ENCODE data around the gene UNKL. TPM values are rescaled to one million over a fixed set of nuclear protein-coding genes. Genes with fewer than 3 reads are reported as not detected.

UNKL gene
- total RNA-seq (10 to 100 TPM; 63.0 to 64.8 TPM), total RNA-seq (32.5 to 42.9 reads per million in 2 donors)

GRCh38 chr16:1414532-1415260 lies at the start of gene UNKL:
UNKL (minus strand) TSS chr16:1414704; CDS start chr16:1414691, 13 bp downstream.
- H3K36me3 Mint-ChIP-seq (ENCODE audit: low read depth), result no peaks in the 10 kb centered on the region
- peaks cover 6% of the 10 kb centered on the region for H3K4me1 Mint-ChIP-seq
- peak within 1 kb of the TSS; percentile 89 for H3K4me3 Mint-ChIP-seq
- peak within 1 kb of the TSS; percentile 75 for H3K27ac Mint-ChIP-seq
- DNase-seq (peak; percentile 76 to 88 (median 81)), ATAC-seq (peak; percentile 75)
- no peaks in the 10 kb centered on the region for H3K9me3 ChIP-seq (ENCODE audit: control insufficient read depth, low read length, poor library complexity, severe bottlenecking)
- H3K27me3 Mint-ChIP-seq, result no peaks in the 10 kb centered on the region

- no peak for ATAC-seq
- H3K36me3 Mint-ChIP-seq (ENCODE audit: low read depth), result no peaks in the 10 kb centered on the region
Observed at GRCh38 chr16:1461146-1461545, 46.6 kb upstream of the UNKL start.

GRCh38 chr16:1460602-1461138 lies 46.2 kb upstream of the UNKL start:
- H3K4me1 Mint-ChIP-seq, result peaks cover 6% of the 10 kb centered on the region
- DNase-seq (no peak), ATAC-seq (no peak)
- H3K27ac Mint-ChIP-seq, result no peak overlapping the region
- H3K4me3 Mint-ChIP-seq, result no peak overlapping the region
- H3K9me3 ChIP-seq (ENCODE audit: control insufficient read depth, low read length, poor library complexity, severe bottlenecking), result no peaks in the 10 kb centered on the region
- H3K27me3 Mint-ChIP-seq, result no peaks in the 10 kb centered on the region
- H3K36me3 Mint-ChIP-seq (ENCODE audit: low read depth), result no peaks in the 10 kb centered on the region

More at GRCh38 chr16:1461146-1461545, 46.6 kb upstream of the UNKL start:
- Mint-ChIP-seq H3K4me3 (no peak overlapping the region), H3K27ac (no peak overlapping the region), H3K27me3 (no peaks in the 10 kb centered on the region), H3K4me1 (peaks cover 6% of the 10 kb centered on the region)
- DNase-seq, result no peak
- H3K9me3 ChIP-seq (ENCODE audit: control insufficient read depth, low read length, poor library complexity, severe bottlenecking), result no peaks in the 10 kb centered on the region

GRCh38 chr16:1459967-1460366 lies 45.5 kb upstream of the UNKL start:
- Mint-ChIP-seq H3K4me1 (peaks cover 6% of the 10 kb centered on the region), H3K36me3 (ENCODE audit: low read depth) (no peaks in the 10 kb centered on the region), H3K27ac (no peak overlapping the region), H3K4me3 (no peak overlapping the region), H3K27me3 (no peaks in the 10 kb centered on the region)
- ATAC-seq, result no peak
- no peak for DNase-seq
- H3K9me3 ChIP-seq (ENCODE audit: control insufficient read depth, low read length, poor library complexity, severe bottlenecking), result no peaks in the 10 kb centered on the region

GRCh38 chr16:1458977-1459341 lies 44.5 kb upstream of the UNKL start:
- H3K36me3 Mint-ChIP-seq (ENCODE audit: low read depth), result no peaks in the 10 kb centered on the region
- peaks cover 2% of the 10 kb centered on the region for H3K4me1 Mint-ChIP-seq
- H3K4me3 Mint-ChIP-seq, result no peak overlapping the region
- H3K9me3 ChIP-seq (ENCODE audit: control insufficient read depth, low read length, poor library complexity, severe bottlenecking), result no peaks in the 10 kb centered on the region
- no peak for DNase-seq
- H3K27ac Mint-ChIP-seq, result peak overlapping the region; percentile 21
- no peaks in the 10 kb centered on the region for H3K27me3 Mint-ChIP-seq
- peak; percentile 81 for ATAC-seq

GRCh38 chr16:1458336-1458976 lies 44.0 kb upstream of the UNKL start:
- Mint-ChIP-seq H3K27me3 (no peaks in the 10 kb centered on the region), H3K4me1 (peaks cover 2% of the 10 kb centered on the region), H3K36me3 (ENCODE audit: low read depth) (no peaks in the 10 kb centered on the region), H3K4me3 (no peak overlapping the region), H3K27ac (peak overlapping the region; percentile 21)
- DNase-seq (no peak), ATAC-seq (peak; percentile 52)
- no peaks in the 10 kb centered on the region for H3K9me3 ChIP-seq (ENCODE audit: control insufficient read depth, low read length, poor library complexity, severe bottlenecking)

GRCh38 chr16:1457489-1458245 lies 43.2 kb upstream of the UNKL start:
- Mint-ChIP-seq H3K27ac (no peak overlapping the region), H3K36me3 (ENCODE audit: low read depth) (no peaks in the 10 kb centered on the region), H3K27me3 (no peaks in the 10 kb centered on the region), H3K4me1 (peaks cover 2% of the 10 kb centered on the region), H3K4me3 (no peak overlapping the region)
- no peak for ATAC-seq
- H3K9me3 ChIP-seq (ENCODE audit: control insufficient read depth, low read length, poor library complexity, severe bottlenecking), result no peaks in the 10 kb centered on the region
- DNase-seq, result no peak

GRCh38 chr16:1456951-1457350 lies 42.4 kb upstream of the UNKL start:
- Mint-ChIP-seq H3K27me3 (no peaks in the 10 kb centered on the region), H3K4me1 (no peaks in the 10 kb centered on the region), H3K27ac (no peak overlapping the region), H3K36me3 (ENCODE audit: low read depth) (no peaks in the 10 kb centered on the region), H3K4me3 (no peak overlapping the region)
- DNase-seq (no peak), ATAC-seq (no peak)
- no peaks in the 10 kb centered on the region for H3K9me3 ChIP-seq (ENCODE audit: control insufficient read depth, low read length, poor library complexity, severe bottlenecking)

GRCh38 chr16:1455190-1456171 lies 41.0 kb upstream of the UNKL start:
- ATAC-seq (no peak), DNase-seq (no peak)
- no peak overlapping the region for H3K4me3 Mint-ChIP-seq
- no peaks in the 10 kb centered on the region for H3K36me3 Mint-ChIP-seq (ENCODE audit: low read depth)
- H3K9me3 ChIP-seq (ENCODE audit: control insufficient read depth, low read length, poor library complexity, severe bottlenecking), result no peaks in the 10 kb centered on the region
- no peaks in the 10 kb centered on the region for H3K4me1 Mint-ChIP-seq
- no peak overlapping the region for H3K27ac Mint-ChIP-seq
- H3K27me3 Mint-ChIP-seq, result no peaks in the 10 kb centered on the region

- ATAC-seq, result no peak
- Mint-ChIP-seq H3K4me3 (no peak overlapping the region), H3K4me1 (no peaks in the 10 kb centered on the region), H3K27ac (no peak overlapping the region), H3K27me3 (no peaks in the 10 kb centered on the region), H3K36me3 (ENCODE audit: low read depth) (no peaks in the 10 kb centered on the region)
- no peak for DNase-seq
- H3K9me3 ChIP-seq (ENCODE audit: control insufficient read depth, low read length, poor library complexity, severe bottlenecking), result no peaks in the 10 kb centered on the region
Observed at GRCh38 chr16:1454561-1454960, 40.1 kb upstream of the UNKL start.

GRCh38 chr16:1453316-1453715 lies 38.8 kb upstream of the UNKL start:
- H3K9me3 ChIP-seq (ENCODE audit: control insufficient read depth, low read length, poor library complexity, severe bottlenecking), result no peaks in the 10 kb centered on the region
- no peak for ATAC-seq
- no peaks in the 10 kb centered on the region for H3K4me1 Mint-ChIP-seq
- H3K36me3 Mint-ChIP-seq (ENCODE audit: low read depth), result no peaks in the 10 kb centered on the region
- no peak for DNase-seq
- peak overlapping the region; percentile 4 for H3K27ac Mint-ChIP-seq
- no peak overlapping the region for H3K4me3 Mint-ChIP-seq
- H3K27me3 Mint-ChIP-seq, result no peaks in the 10 kb centered on the region

- H3K4me1 Mint-ChIP-seq, result no peaks in the 10 kb centered on the region
- no peak overlapping the region for H3K27ac Mint-ChIP-seq
- no peaks in the 10 kb centered on the region for H3K36me3 Mint-ChIP-seq (ENCODE audit: low read depth)
- no peaks in the 10 kb centered on the region for H3K9me3 ChIP-seq (ENCODE audit: control insufficient read depth, low read length, poor library complexity, severe bottlenecking)
- DNase-seq, result no peak
- peak overlapping the region; percentile 39 for H3K4me3 Mint-ChIP-seq
- ATAC-seq, result no peak
- H3K27me3 Mint-ChIP-seq, result no peaks in the 10 kb centered on the region
Observed at GRCh38 chr16:1452530-1452929, 38.0 kb upstream of the UNKL start.
